Measurements from ENCODE around the gene BMP6.
"Not testable (repeated sequence)": the region's sequence is repeated elsewhere in the genome, so short reads cannot be mapped to it uniquely, and the experiment has no call there.

BMP6 gene

DNA sequence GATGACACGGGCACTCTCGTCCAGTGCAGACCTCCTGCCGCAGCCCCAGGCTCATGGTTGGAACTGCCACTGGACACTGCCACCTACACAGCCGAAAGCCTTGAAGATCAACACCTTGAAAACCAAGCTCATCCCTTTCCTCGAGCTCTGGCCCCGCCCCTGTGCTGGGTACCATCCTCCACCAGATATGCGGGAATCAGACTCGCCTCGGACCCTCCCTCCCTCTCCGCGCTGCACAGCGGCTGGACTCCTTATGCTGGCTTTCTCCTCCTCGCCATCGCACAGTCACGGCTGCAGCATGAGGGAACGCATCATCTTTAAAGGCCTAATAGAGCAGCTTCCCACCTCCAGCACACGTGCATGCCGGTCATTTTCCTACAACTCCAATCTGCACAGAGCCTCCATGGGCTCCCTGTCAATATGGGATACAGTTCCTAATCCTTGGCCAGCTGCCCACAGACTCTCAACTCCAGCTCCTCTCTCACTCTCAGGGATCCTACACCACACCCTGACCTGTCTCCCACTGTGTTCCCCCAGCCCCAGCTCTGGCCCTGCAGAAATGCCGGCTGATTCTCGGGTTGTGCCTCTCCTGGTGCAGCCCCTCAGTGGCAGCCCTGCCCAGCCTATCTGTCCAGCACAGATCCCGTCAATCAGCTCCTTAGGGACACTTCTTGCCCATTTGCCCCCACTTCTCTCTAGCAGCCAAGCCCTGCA is 161.5 kb downstream of the BMP6 start:
- no peak for DNase-seq

DNA sequence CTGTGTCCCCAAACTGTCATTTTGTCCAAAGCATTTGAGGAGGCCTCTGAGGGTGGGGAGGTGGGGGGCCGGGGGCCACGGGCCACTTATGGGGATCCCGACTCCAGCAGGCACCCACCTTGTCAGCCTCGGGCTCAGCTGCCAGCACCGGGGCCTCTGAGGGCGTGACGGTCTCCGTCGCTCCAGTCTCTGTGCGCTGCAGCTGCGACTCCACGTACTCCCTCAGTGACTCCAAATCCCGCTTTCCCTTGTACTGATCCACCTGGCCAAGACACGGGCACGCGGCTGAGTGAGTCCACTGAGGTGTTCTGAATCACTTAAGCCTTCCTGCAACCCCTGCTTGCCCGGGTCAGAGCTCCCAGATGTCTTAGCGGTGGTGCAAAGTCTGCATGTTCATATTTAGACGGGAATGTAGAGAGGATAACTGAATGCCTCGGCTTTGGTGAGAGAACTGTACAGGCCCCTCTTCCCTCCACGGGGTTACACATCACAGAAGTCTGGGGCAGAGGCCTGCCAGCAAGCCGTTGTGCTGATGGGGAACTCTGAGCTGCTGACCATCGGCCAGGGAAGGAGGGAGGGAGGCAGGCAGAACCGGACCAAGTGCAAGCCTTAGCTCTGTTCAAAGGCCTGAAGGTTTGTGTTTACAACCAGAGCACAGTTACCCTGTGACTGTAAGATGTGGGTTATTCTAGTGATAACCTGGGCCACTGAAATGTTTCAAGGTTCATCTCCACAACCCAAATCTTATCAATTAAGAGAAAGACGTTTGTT is 162.9 kb downstream of the BMP6 start:
- no peak for DNase-seq

DNA sequence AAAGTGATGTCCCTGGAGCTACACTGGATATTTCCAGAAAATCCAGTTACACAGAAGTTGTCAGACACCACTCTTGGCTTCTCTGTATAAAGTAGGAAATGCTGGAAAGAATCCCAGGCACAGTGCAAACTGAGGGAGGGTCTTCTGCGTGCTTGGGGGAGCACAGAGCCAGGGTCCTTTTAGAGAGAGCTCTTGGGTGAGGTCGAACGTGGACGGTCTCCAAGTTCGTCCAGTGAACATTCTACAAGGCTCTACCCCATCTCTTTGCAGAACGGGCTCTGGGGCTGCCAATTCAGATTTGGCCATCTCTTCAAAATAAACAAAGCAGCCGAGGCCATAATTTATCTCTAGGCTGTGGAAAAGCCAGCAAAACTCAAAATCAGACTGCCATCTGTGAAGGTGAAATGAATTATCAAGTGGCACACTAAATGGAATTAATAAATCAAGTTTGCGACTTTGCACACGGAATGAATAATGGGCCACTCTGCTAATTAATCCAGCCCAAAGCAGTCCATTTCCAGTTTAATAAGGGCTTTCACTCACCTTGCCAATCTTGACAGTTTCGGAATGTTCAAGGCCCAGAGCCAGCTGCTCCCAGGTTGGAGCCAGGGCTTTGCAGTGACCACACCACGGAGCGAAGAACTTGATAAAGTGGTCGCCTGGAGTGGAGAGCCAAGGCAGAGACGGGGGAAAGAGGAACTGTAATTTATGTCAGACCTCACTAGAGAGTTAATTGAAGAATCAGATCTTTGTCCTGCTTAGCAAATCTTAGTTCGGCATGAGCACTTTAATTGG is 165.4 kb downstream of the BMP6 start:
- DNase-seq = no peak

DNA sequence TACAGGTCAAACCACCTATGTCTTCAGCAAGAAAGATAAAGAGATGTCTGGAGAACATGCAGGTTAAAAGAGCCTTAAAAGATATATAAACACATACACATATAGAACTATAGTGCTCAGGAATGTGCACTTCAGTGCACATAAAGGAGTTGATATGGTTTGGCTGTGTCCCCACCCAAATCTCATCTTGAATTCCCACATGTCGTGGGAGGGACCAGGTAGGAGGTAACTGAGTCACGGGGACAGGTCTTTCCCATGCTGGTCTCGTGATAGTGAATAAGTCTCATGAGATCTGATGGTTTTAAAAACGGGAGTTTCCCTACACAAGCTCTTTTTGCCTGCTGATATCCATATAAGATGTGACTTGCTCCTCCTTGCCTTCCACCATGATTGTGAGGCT is 166.5 kb downstream of the BMP6 start:
- not testable (repeated sequence) for DNase-seq

DNA sequence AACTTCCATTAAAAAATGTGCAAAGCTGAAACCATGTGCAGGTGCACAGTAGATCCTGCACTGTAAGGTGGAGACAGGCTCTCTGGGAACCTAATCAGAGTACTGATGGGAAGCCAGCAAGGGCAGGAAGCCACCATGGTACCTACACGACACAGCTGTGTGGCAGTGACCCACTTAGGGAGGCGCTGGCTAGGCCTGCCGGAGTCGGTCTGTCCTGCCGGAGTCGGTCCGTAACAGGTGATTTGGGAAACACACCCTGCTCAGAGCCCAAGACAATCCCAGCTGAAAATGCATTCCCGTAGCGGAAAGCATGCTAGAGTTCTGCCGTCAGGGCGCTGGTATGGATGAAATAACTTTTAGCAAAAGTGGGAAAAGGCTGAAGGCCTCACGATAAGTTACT is 167.4 kb downstream of the BMP6 start:
- no peak for DNase-seq

DNA sequence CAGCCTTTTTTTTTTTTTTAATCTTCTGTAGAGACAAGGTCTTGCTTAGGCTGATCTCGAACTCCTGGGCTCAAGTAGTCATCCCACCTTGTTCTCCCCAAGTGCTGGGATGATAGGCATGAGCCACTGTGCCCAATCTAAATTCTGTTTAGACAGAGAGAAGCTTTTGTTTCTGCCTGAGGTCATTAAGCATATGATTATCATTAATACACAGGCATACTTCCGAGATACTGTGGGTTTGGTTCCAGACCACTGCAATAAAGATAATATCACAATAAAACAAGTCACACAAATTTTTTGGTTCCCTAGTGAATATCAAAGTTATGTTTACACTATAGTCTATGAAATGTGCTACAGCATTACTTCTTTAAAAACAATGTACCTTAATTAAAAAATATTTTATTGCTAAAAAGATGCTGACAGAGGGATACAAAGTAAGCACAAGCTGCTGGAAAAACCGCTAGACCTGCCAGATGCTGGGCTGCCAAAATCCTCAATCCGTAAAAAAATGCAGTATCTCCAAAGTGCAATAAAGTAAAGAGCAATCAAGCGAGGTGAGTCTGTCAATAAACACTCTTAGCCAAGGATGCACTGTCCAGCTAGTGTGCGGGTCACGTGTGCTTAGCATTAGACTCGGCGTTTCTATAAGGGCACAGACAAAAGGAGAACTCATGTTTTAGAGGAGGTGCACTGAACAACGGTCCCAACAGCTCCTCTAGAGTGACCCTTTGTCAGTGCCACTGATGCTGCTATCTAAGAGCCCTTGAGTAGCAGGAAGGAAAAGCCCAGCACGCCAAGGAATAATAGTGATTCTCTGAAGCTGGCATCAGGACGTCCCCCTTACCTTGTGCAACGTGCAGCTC is 168.6 kb downstream of the BMP6 start:
- DNase-seq = no peak

DNA sequence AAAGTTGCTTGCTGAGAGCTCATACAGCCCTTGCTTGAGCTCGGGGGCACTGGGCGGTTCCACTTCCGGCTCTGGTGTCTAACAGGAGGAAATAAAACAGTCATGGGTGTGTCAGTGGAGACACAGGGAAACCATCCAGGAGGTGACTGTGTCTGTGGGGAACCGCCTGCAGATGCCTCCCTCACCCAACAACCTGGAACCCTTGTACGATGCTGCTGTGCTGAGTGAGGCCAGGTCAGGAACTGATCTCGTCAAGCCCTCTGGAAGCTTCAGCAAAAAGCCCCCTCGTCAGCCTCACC is 169.2 kb downstream of the BMP6 start:
- DNase-seq = no peak

DNA sequence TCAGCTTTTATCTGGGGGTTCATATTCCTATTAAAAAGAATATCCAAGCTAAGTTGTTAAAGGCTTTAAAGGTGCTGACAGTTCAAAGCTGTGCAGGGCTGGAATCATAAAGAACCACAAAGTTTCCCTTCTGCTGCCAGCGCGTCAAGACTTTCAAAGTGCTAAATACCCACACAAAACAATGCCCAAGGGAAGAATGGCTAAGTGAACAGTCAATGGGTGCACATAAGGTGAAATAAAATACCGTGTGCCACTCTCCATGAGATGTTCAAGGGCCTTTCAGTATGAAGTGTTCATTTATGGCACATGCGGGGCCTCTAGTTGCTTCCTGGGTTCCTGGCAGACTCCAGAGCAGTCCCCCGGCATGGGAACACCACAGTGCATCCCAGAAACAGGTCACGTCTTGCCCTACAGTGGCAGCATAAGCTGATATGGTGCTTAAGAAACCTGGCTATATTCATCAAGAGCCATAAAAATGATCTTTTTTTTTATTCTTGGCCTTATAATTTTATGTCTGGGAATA is 170.6 kb downstream of the BMP6 start:
- no peak for DNase-seq

DNA sequence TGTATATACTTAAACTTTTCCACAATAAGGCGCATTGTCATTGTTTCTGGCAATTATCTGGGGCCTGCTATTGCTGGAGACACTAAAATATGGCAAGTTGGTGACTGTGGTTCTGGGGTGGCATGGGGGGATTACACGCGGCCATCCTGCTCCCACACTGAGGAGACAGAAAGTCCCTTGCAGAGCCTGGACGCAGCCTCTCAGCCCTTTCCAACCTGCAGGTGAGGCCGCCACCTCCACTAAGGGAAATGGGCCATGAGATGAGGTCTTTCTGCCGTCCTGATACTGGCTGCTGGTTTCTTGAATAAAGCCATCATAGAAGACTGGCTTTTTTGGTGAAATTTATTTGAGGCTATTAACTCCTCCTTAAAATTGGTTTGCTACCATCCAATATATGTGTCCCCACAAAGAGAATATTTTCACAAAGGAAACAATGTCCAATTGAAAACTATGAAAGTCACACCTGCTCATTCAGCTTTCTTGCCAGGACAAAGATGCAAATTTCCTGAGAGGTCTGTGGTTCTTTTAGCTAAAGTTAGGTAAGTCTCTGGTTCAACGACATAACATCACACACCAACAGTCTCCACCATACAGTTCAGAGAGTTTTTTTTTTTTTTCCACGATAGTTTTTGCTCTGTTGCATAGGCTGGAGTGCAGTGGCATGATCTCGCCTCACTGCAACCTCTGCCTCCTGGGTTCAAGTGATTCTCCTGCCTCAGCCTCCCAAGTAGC is 171.7 kb downstream of the BMP6 start:
- DNase-seq = no peak

DNA sequence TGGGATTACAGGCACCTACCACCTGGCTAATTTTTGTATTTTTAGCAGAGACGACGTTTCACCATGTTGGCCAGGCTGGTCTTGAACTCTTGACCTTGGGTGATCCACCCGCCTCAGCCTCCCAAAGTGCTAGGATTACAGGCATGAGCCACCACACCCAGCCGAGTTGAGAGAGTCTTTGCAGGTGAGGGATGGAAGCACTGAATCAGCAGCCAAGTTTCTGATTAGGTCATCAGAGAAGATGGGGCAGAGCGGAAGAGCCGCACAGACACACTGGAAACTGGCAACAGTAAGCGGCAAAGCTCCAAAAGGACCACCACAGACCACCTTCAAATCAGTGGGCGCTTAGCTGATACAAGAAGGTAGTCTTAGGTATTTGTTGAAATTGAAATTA is 172.3 kb downstream of the BMP6 start:
- not testable (repeated sequence) for DNase-seq

DNA sequence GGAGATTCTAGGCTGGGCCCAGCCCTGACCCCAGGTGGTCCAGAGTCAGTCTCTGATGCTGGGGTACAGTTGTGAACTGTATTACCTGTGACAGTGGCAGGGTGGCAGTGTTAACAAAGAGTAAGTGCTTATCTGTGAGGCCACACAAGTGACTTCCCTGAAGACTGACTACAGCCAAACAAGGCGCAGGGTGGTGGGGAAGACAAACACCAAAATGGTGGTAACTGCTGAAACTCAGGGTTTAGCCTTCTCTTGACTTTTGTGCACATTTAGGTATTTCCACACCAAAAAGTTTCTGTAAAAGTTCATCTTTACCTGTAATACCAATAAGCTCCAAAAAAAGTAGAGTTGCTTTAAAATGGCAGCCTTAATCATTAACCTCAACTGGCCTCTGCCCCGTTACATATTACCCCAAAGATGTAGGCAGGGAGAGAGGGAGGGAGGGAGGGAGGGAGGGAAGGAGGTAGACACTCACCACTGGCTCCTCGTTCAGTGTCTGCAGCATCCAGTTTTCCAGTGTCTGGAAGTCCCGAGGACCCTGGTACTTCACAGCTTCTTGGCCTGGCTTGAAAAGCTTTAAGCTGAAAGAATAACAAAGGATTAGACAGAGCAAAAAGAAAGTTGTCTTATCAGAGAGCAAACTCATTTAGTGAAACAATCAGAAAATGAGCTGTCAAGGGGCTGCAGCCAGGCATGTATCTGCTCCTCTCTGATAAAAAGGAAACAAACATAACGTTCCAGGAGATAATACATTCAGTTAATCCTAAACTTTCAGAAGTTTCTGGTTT is 173.4 kb downstream of the BMP6 start:
- no peak for DNase-seq

DNA sequence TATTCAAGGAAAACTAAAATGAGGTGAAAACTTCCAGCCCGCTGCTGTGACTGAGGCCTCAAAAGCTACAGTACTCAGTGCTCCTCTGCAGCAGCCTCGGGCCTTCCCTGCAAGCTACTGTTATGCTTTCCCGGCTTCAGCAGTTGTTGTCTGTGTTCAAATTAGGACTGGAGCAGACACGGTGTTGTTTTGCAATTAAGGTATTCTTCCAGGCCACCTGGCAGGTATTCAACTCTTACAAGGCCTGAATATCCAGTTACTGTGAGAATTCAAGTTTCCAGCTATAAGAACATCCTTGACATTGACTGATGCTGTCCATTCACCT is 174.0 kb downstream of the BMP6 start:
- no peak for DNase-seq

DNA sequence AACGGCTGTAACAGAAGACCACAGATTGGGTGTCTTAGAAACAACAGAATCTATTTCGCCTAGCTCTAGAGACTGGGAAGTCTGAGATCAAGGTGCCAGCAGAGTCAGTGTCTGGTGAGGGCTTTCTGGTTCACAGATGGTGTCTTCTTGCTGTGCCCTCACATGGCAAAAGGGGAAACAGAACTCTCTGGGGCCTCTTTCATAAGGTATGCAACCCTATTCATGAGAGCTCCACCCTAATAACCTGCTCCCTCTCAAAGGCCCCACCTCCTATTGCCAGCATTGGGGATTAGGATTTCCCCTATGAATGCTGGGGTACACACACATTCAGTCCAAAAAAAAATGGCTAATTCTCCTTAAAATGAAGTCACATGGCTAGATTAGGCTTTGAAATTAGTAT is 174.7 kb downstream of the BMP6 start:
- no peak for DNase-seq

DNA sequence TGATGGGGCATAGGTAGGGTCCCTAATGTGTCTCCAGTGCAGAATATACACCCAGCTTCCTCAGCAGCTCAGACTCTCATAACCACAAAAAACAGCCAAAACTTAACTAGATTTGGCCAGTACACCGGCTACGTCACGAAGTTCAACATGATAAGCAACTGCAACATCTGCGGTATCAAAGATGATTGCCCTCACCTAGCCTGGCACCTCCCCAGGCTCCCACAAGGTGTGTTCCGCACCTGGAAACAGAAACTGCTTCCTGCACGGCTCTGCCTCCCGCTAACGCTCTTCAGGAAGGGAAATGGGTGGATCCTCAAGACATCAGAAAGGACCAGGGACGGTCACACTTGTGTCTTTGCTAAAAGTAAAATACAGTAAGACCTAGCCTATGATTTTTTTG is 175.2 kb downstream of the BMP6 start:
- no peak for DNase-seq

DNA sequence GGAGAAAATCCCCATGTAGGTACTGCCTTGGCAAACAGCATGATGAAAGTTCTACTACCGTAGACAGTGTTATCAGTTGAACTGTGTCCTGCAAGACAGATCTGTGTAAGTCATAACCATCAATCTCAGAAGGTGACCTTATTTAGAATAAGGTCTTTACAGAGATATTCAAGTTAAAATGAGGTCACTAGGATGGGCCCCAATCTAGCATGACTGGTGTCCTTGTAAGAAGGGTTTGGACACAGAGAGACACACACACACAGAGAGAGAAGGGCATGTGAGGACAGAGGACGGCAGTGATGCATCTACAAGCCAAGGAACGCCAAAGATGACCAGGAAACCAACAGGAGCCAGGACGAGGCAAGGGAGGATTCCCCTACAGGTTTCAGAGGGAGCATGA is 175.9 kb downstream of the BMP6 start:
- no peak for DNase-seq

DNA sequence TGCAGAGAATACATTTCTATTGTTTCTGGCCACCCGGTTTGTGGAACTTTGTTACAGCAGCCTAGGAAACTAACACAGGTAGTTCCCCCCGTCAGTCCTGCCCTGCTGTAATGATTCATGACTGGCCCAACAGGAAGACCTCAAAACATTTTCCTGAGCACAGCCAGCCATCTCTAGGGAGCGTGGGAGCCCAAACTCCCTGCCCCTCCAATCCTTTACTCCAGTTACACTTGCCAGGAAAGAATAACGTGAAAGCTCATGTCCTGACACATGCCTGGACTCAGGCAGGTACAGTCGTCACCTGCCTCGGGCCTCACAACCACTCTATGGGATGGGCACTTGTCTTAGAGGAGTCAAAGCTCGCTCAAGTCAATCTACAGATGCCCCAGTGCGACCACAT is 176.3 kb downstream of the BMP6 start:
- no peak for DNase-seq

DNA sequence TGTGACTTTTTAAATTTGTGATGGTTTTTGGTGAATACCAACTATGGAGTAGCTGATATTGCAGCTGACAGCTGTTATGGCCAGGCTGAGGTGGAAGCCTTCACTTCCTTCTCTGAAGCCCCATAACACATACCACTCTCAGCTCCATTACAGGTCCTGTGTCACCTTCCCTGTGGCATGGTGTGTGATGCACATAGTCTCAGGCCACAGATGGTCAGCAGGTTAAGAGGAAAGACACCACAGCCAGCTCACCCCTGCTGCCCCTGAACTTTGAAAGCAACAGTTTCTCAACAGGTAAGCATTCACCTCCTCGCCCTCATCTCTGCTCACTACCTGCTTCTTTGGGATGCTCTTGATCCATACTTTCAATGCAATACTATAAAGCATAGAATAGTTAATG is 177.0 kb downstream of the BMP6 start:
- no peak for DNase-seq

DNA sequence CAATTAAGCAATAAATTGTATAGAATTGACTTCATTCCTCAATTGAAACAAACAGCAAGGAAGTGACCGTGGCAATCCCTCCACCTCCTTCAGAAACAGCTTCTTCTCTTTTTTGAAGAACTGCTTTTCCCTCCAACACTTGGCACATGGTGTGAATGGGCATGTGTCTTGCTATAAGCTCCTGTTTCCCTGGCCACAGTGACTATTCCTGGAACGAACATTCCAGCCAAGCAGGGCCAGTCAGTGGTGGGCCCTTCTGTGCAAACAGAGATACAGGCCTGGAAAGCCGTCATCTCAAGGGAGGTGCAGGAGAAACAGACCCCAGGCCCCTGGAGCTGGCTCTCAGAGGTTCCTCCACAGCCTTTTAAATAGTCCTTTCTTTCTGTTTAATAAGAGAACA is 177.8 kb downstream of the BMP6 start:
- DNase-seq = no peak

DNA sequence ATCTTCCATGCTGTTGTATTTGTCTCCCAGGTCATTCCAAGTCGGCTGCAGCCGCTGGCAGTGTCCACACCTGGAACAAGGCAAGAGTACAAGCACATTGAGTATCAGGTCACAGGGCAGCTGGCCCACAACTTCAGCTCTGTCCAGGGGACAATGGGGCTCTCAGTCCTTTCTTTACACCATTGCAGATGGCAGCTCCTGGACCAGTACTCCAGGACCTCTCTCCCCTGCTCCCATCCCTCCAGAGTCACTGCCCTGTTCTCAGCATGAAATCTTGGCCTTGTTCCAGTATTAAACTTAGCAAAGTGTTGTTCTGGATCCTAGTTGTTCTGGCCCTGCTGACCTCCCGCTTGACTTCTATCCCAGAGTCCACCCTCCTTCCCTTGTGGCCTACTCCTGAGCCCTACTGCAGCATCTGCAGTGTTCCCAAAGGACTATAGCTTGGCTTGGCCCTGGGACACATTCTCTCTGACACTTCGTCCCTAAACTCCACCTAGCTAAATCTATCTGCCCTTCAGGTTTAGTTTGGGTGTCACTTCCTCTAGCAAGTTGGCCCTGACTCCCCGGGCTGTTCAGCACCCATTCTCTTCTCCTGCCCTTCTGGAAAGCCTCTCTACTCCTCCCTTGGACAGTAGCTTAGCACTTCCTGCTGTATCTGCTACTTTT is 178.9 kb downstream of the BMP6 start:
- no peak for DNase-seq

DNA sequence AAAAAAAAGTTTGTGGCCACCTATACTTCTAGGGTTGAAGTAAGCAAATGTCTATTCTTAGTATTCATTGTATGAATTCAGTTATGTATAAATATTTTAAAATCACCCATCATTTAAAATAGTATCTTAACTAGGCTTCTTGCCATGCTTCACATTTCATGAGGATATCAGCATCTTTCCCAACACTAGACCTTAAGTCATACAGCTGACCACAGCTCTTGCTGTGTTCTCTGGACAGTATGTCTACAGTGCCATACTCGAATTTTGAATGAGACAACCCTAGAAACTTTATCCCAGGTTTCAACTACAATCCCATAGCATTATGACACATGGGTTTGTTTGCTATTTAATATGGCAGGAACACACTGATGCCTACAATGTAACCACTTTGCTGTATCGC is 179.5 kb downstream of the BMP6 start:
- no peak for DNase-seq

DNA sequence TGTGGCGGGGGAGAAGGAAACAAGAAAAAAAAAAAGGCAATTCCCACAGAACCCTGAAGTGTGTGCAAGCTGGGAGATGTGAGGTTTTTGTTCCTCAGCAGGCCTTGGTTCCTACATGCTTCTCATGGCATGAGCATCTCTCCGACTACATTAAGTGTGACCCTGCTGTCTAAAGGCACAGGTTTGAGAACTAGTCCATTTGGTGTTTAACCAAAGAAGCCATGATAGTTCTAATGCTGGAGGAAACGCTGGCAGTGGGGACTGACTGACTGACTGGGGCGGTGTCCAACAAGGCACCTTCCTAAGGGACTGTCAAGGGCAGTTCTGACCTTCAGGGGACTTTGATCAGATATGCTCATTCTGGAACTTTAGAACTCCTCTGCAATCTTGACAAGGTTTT is 180.8 kb downstream of the BMP6 start:
- DNase-seq = no peak
